Brain microvascular endothelial cell (primary cell): ENCODE results near the gene SIX3.

Experiments
- DNase-seq: peaks from one replicate; pipeline ENCODE4 v3.0.0-alpha.2; 2020
- H3K27ac ChIP-seq: fragments of 250-450 bp; sonication (Bioruptor Pico); 2 replicates; pipeline ENCODE4 v1.5.1; 2020; ENCODE audit warnings: mild to moderate bottlenecking, moderate library complexity
- H3K27me3 ChIP-seq: fragments of 250-450 bp; sonication (Bioruptor Pico); replicated peaks from 2 replicates; pipeline ENCODE4 v1.5.1; 2020; ENCODE audit warnings: mild to moderate bottlenecking
- H3K36me3 ChIP-seq: fragments of 250-450 bp; sonication (Bioruptor Pico); replicated peaks from 2 replicates; pipeline ENCODE4 v1.5.1; 2020; ENCODE audit warnings: mild to moderate bottlenecking
- H3K4me3 ChIP-seq: 2 replicates; pipeline ENCODE4 v1.5.1; 2011; ENCODE audit warnings: low read depth, mild to moderate bottlenecking, control low read depth, low read length, moderate library complexity
- in situ Hi-C: cut with HindIII; loops from 2 replicates; pipeline ENCODE4 v1.10.0; 2017; ENCODE audit warnings: low sequenced_read_pairs, low pct_ligation_motif_present
- TF ChIP-seq, protein P1 (sequence below): IDR thresholded peaks from 2 replicates; pipeline ENCODE4 v1.5.1; 2011; ENCODE audit warnings: low read depth, mild to moderate bottlenecking, moderate library complexity, low read length, control low read depth, inconsistent platforms; ENCODE audit errors: missing control alignments

Gene SIX3

DNA sequence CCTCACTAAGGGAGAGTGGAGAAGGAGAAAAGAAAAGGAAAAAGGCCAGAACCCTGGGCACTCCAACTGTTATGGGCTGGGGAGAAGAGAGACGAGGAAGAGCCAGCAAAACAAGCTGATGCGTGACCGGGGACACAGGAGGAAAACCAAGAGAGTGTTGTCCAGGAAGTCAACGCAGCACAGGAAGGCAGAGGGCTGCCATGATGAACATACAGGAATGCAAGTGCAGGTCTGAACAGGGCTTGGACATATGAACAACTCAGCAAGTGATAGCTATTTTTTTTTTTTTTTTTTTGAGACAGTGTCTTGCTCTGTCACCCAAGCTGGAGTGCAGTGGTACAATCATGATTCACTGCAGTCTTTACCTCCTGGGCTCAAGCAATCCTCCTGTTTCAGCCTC, 28.4 kb downstream of the SIX3 start:
- DNase-seq = no peak
- no peaks in the 10 kb centered on the region for H3K36me3 ChIP-seq
- in situ Hi-C loops = no loop called here
- no peak overlapping the region for H3K4me3 ChIP-seq
- no peak overlapping the region for H3K27ac ChIP-seq
- TF ChIP-seq, protein P1, sequence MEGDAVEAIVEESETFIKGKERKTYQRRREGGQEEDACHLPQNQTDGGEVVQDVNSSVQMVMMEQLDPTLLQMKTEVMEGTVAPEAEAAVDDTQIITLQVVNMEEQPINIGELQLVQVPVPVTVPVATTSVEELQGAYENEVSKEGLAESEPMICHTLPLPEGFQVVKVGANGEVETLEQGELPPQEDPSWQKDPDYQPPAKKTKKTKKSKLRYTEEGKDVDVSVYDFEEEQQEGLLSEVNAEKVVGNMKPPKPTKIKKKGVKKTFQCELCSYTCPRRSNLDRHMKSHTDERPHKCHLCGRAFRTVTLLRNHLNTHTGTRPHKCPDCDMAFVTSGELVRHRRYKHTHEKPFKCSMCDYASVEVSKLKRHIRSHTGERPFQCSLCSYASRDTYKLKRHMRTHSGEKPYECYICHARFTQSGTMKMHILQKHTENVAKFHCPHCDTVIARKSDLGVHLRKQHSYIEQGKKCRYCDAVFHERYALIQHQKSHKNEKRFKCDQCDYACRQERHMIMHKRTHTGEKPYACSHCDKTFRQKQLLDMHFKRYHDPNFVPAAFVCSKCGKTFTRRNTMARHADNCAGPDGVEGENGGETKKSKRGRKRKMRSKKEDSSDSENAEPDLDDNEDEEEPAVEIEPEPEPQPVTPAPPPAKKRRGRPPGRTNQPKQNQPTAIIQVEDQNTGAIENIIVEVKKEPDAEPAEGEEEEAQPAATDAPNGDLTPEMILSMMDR = no peak
- no peaks in the 10 kb centered on the region for H3K27me3 ChIP-seq

GRCh38 chr2:44970846-44971450, 29.4 kb downstream of the SIX3 start:
- TF ChIP-seq, protein P1 = no peak
- Histone ChIP-seq H3K27ac (no peak overlapping the region), H3K27me3 (no peaks in the 10 kb centered on the region), H3K4me3 (no peak overlapping the region), H3K36me3 (no peaks in the 10 kb centered on the region)
- in situ Hi-C loops = no loop called here
- DNase-seq = peak; percentile 33

DNA sequence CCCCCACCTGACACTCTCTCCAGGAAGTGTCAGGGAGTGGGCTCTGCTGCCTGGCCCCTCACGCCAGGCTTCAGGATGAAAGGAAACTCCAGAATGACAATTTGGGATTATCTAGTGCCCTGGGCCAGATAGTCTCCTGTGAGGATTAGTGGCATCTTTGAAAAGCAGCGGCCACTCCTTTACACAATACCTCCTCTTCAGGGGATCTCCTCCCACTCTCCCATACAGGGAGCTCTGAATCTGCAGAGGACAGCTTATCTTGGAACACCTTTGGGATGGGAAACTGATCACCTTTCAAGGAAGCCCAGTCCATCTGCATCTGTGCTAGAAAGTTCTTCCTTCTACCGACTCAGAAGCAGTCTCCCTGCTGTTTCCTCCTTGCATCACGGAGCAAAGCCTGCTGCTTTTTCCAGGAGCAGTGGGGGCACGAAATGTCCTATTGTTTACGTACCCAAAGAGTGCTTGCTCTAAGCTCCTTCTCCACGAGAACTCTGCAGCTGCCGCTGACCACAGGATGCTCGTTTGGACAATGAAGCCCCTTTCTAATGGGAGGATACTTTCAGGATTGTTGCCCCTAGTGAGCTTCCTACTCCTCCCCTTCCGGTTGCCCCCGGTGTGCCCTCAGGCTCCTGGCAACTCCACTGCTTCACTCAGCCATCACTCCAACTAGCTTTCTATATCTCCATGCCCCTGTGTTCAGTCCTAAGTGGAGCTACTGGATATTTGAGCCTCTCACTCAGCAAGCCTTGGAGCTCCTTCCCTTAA, 31.5 kb downstream of the SIX3 start:
- TF ChIP-seq, protein P1 = no peak
- Histone ChIP-seq H3K4me3 (peak overlapping the region; percentile 30), H3K27me3 (no peaks in the 10 kb centered on the region), H3K27ac (no peak overlapping the region), H3K36me3 (no peaks in the 10 kb centered on the region)
- no peak for DNase-seq
- in situ Hi-C loops = no loop called here

DNA sequence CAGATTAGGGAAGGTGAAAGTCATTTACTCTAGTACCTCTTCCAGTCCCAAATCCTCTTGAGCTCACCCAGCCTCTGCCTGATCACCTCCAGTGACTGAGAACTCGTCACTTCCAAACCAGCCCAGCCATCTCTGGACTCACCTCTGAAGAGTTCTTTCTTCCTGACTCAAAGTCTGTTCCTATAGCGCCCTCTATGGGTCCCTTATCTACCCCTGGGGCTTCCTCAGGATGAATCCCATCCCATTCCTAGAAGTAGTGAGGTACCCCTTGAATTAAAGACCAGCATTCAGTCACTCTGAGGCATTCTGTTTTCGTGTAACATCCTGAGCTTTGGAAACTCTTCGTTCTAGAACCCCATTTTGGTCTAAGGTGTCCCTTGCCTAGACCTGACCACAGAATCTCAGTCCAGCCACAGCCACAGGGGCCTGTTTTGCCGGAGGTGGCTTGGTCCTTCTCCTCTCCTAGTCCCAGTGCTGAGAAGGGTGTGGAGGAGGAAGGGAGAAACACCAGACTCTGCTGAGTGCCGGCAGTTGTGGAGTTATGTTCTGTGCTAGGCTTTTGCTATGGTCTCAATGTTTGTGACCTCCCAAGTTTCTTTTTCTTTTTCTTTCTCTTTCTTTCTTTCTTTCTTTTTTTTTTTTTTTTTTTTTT, 32.7 kb downstream of the SIX3 start:
- TF ChIP-seq, protein P1 = peak; percentile 71
- Histone ChIP-seq H3K27ac (no peak overlapping the region), H3K4me3 (no peak overlapping the region), H3K36me3 (no peaks in the 10 kb centered on the region), H3K27me3 (no peaks in the 10 kb centered on the region)
- in situ Hi-C loops = no loop called here
- peak; percentile 36 for DNase-seq

DNA sequence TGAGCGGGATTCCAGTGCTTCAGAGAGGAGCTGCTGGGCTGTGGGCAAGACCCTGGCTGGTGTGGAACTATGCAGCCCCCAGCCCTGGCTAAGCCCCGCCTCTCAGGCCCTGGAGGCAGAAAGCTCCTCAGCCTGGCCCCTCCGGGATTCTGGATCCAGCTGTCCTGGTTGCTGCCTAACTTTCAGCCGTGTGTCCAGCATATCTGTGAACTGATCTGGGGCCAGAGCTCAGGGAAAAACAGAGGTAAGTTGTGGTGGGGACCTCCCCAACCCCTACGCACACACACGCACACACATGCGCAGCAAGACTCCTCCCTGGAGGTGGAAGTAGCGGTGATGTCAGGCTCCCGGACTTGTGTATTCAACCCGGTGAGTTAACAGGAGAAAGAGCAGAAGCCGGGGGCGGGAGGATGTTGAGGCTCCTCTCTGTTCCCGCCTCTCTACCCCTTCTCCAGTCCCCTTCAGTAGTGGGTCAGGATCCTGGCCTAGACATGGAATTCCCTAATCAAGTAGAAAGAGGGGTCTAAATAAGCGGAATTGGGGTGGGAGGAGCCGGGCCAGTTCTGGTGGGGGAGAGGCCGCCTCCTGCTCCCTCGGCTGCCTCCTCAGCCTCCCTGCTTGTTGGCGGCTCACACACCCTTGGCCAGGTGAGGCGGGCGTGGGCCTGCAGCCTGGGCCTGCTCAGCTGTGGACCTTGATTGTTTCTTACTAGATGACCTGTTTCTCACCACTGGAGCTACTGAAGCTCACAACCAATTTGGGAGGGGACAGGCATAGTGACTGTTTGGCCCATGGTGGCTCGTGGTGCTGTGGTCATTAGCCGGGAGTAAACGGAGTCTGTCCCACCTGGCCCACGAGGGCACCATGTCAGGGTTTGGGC, 34.3 kb downstream of the SIX3 start:
- Histone ChIP-seq H3K36me3 (no peaks in the 10 kb centered on the region), H3K4me3 (no peak overlapping the region), H3K27ac (no peak overlapping the region), H3K27me3 (no peaks in the 10 kb centered on the region)
- TF ChIP-seq, protein P1 = no peak
- no peak for DNase-seq
- in situ Hi-C loops = no loop called here
